B cell (primary cell): ENCODE data around the gene DOCK3. TPM values are rescaled to one million over a fixed set of nuclear protein-coding genes. Genes with fewer than 3 reads are reported as not detected.

ENCODE experiments used
- ATAC-seq: fragments of 200-7000 bp; cut with Tn5 transposase; one replicate; pipeline ENCODE4 v1.10.0; 2021; ENCODE audit warnings: low read depth, mild to moderate bottlenecking, moderate number of reproducible peaks, moderate library complexity
- CTCF ChIA-PET: fragments of 350-600 bp; sonication (Branson Sonifier 250); formaldehyde crosslinking; loops from one replicate; lab custom pipeline; 2021; ENCODE audit warnings: antibody characterized with exemption, inconsistent platforms; lab: Charles Lee
- POLR2A ChIA-PET: fragments of 350-600 bp; sonication (Branson Sonifier 250); formaldehyde crosslinking; loops from one replicate; lab custom pipeline; 2021; ENCODE audit warnings: antibody characterized with exemption; lab: Charles Lee
- DNase-seq: peaks from one replicate; pipeline ENCODE4 v3.0.0; 2013
- H2AFZ ChIP-seq: 2 replicates; pipeline ENCODE4 v1.6.1; 2012; ENCODE audit warnings: mild to moderate bottlenecking, low read depth, low read length; ENCODE audit not compliant: insufficient read depth, poor library complexity, severe bottlenecking
- H3K27ac ChIP-seq, 2 donors: 1 replicate in 1 of 2; 2 replicates in 1 of 2; pipeline ENCODE4 v1.5.1; 2012 to 2013; ENCODE audit warnings: low read length in 2 of 2, mild to moderate bottlenecking in 2 of 2, moderate library complexity in 1 of 2
- H3K27me3 ChIP-seq, 4 experiments: fragments of 200-600 bp in 1 of 4; sonication (generic) in 1 of 4; replicated peaks in 1 of 4; 1 replicate in 2 of 4; 2 replicates in 2 of 4; pipeline versions ENCODE4 v1.6.1 to v1.7.0; 2013 to 2016; ENCODE audit warnings: low read length in 3 of 4, mild to moderate bottlenecking in 2 of 4, mixed read lengths in 1 of 4, moderate library complexity in 1 of 4; ENCODE audit not compliant: insufficient read depth in 4 of 4, control insufficient read depth in 3 of 4; ENCODE audit errors: control extremely low read depth in 1 of 4
- H3K36me3 ChIP-seq, 2 experiments: replicated peaks in 1 of 2; 1 replicate in 1 of 2; 2 replicates in 1 of 2; pipeline versions ENCODE4 v1.6.1 to v1.7.1; 2013; ENCODE audit warnings: low read length in 1 of 2; ENCODE audit not compliant: insufficient read depth in 2 of 2, control insufficient read depth in 1 of 2; ENCODE audit errors: control extremely low read depth in 1 of 2, extremely low read depth in 1 of 2
- H3K4me1 ChIP-seq, 2 donors: fragments of 200-600 bp in 1 of 2; sonication (generic) in 1 of 2; 1 replicate in 1 of 2; 2 replicates in 1 of 2; pipeline versions ENCODE4 v1.5.1 to v1.6.1; 2013 to 2017; ENCODE audit warnings: low read length in 2 of 2; ENCODE audit not compliant: control insufficient read depth in 2 of 2, insufficient read depth in 2 of 2
- H3K4me2 ChIP-seq: replicated peaks from 2 replicates; pipeline ENCODE3; 2012; ENCODE audit warnings: mild to moderate bottlenecking, low read depth, low read length; ENCODE audit not compliant: poor library complexity, severe bottlenecking
- H3K4me3 ChIP-seq, 5 experiments: fragments of 200-600 bp in 1 of 5; sonication (generic) in 1 of 5; 1 replicate in 3 of 5; 2 replicates in 2 of 5; pipeline versions ENCODE4 v1.5.1 to v1.7.0; 2011 to 2016; ENCODE audit warnings: low read length in 4 of 5, mild to moderate bottlenecking in 4 of 5, low read depth in 2 of 5, control low read depth in 1 of 5, moderate library complexity in 1 of 5; ENCODE audit not compliant: insufficient read depth in 1 of 5; ENCODE audit errors: control extremely low read depth in 1 of 5, extremely low read depth in 1 of 5
- H3K79me2 ChIP-seq: fragments of 200-600 bp; sonication (generic); one replicate; pipeline ENCODE4 v1.6.0; 2016; ENCODE audit warnings: low read length; ENCODE audit not compliant: control insufficient read depth, insufficient read depth
- H3K9ac ChIP-seq: fragments of 200-600 bp; sonication (generic); 2 replicates; pipeline ENCODE4 v1.6.1; 2017; ENCODE audit warnings: mild to moderate bottlenecking, low read length, moderate library complexity
- H3K9me3 ChIP-seq, 3 donors: one replicate each; pipeline versions ENCODE4 v1.6.1 to v1.7.1; 2013; ENCODE audit warnings: low read length in 2 of 3; ENCODE audit not compliant: control insufficient read depth in 2 of 3, insufficient read depth in 1 of 3; ENCODE audit errors: control extremely low read depth in 1 of 3
- H4K20me1 ChIP-seq: 2 replicates; pipeline ENCODE4 v1.6.0; 2012; ENCODE audit warnings: mild to moderate bottlenecking, low read length; ENCODE audit not compliant: insufficient read depth, control insufficient read depth, poor library complexity, severe bottlenecking
- H3K27ac Mint-ChIP-seq: one replicate; pipeline ENCODE4 v1.8.0; 2021; ENCODE audit warnings: mixed read lengths
- H3K27me3 Mint-ChIP-seq: one replicate; pipeline ENCODE4 v1.8.0; 2021; ENCODE audit warnings: mixed read lengths
- H3K4me1 Mint-ChIP-seq: one replicate; pipeline ENCODE4 v1.8.0; 2021; ENCODE audit warnings: mixed read lengths
- H3K4me3 Mint-ChIP-seq: one replicate; pipeline ENCODE4 v1.8.0; 2021; ENCODE audit warnings: mixed read lengths
- H3K9me3 Mint-ChIP-seq: one replicate; pipeline ENCODE4 v1.8.0; 2022; ENCODE audit warnings: mixed read lengths; ENCODE audit not compliant: insufficient read depth
- EZH2 ChIP-seq: IDR thresholded peaks from 2 replicates; pipeline ENCODE4 v1.6.1; 2012; ENCODE audit warnings: borderline replicate concordance, low read depth, mild to moderate bottlenecking, moderate library complexity, low read length; ENCODE audit not compliant: insufficient read depth, poor library complexity, severe bottlenecking
- WGBS: methylation state at CpG from one replicate; pipeline ENCODE4 v1.1.5; 2013; ENCODE audit warnings: missing lambda C conversion rate; ENCODE audit not compliant: insufficient coverage; 5-methylcytosine and 5-hydroxymethylcytosine counted together
- intact Hi-C: fragments of 100-400 bp; cut with micrococcal nuclease; formaldehyde crosslinking; loops from one replicate; pipeline ENCODE4 v1.10.0; 2022
- polyA plus RNA-seq: library from polyadenylated mRNA; depleted of rRNA; stranded (reverse); fragments of >200 nt; gene quantifications from 2 replicates; pipeline ENCODE4 v1.2.3, GENCODE V29; 2012
- total RNA-seq, 2 donors: library from RNA; stranded (reverse); fragments of 120-200 nt in 1 of 2; gene quantifications; 1 replicate in 1 of 2; 2 replicates in 1 of 2; pipeline versions ENCODE4 v1.2.3 to v1.2.4, GENCODE V29; 2013 to 2022

The DOCK3 gene
- total and polyA plus RNA-seq, 2 donors (not counting 1 experiment from before 2014, with no cell fraction given), result 0.06 to 0.30 TPM

DNA sequence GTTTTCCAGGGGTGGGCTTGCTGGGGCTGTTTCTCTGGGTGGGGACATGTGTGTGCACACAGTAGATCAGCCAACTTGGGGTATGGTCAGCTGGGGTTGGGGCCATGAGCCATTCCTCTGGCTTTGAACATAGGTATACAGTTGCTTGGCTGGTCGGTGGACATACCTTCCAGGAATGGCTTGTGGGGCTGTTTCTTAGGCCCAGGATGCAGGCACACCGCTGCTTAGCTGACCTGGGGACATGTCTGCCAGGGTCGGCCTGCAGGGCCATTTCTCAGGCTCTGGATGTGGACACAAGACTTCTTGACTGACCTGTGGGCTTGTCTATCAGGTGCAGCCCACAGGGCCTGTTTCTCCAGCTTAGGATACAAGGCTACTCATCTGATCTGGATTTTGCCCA is 130.6 kb downstream of the DOCK3 start:
- WGBS, result 92% methylated on average over 3 of the region's 3 CpGs
- CTCF ChIA-PET, result no interaction called here

DNA sequence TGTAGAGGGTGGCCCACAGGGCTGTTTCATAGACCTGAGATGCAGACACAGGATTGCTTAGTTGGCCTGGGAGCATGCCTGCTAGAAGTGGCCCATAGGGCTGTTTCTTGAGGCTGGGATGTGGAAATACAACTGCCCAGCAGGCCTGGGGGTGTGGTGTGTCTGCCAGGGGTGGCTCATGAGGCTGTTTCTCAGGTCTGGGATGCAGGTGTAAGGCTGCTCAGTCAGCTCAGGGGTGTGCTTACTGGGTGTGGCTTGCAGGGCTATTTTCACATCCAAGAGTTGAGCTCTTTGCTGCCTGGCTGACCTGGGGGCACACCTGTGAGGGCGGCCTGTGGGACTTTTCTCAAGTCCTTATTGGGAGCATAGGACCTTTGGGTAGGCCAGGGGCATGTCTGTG is 131.3 kb downstream of the DOCK3 start:
- no peaks in the 10 kb centered on the region for H3K36me3 ChIP-seq
- H3K9me3 Mint-ChIP-seq, result peaks cover 19% of the 10 kb centered on the region
- no peak overlapping the region for H3K27ac ChIP-seq
- no peak overlapping the region for H3K4me3 ChIP-seq
- H2AFZ ChIP-seq, result no peak overlapping the region
- H3K27me3 ChIP-seq, result peaks cover 0 to 4% (median 2%) of the 10 kb centered on the region in 4 experiments
- H3K4me2 ChIP-seq, result no peak overlapping the region
- DNase-seq (no peak), ATAC-seq (no peak)
- H3K4me1 Mint-ChIP-seq, result no peaks in the 10 kb centered on the region
- no peak overlapping the region for H3K27ac Mint-ChIP-seq
- intact Hi-C loops, result no loop called here
- peaks cover 0 to 28% (median 12%) of the 10 kb centered on the region in 3 donors for H3K9me3 ChIP-seq
- H4K20me1 ChIP-seq, result no peaks in the 10 kb centered on the region
- H3K79me2 ChIP-seq, result no peaks in the 10 kb centered on the region
- CTCF ChIA-PET, result no interaction called here
- no peaks in the 10 kb centered on the region for H3K27me3 Mint-ChIP-seq
- H3K4me3 Mint-ChIP-seq, result no peak overlapping the region
- no peak overlapping the region for H3K9ac ChIP-seq
- TF ChIP-seq EZH2, result no peak
- no peaks in the 10 kb centered on the region for H3K4me1 ChIP-seq
- POLR2A ChIA-PET, result no interaction called here
- 100% methylated on average over 1 of the region's 1 CpG for WGBS

More for the DNA sequence above, 130.6 kb downstream of the DOCK3 start:
- no peaks in the 10 kb centered on the region for H3K4me1 Mint-ChIP-seq
- intact Hi-C loops, result no loop called here
- peaks cover 19% of the 10 kb centered on the region for H3K9me3 Mint-ChIP-seq
- peaks cover 0 to 4% (median 2%) of the 10 kb centered on the region in 4 experiments for H3K27me3 ChIP-seq
- no peak overlapping the region for H3K27ac ChIP-seq
- no peak overlapping the region for H3K27ac Mint-ChIP-seq
- TF ChIP-seq EZH2, result no peak
- H3K79me2 ChIP-seq, result no peaks in the 10 kb centered on the region
- H3K4me1 ChIP-seq, result no peaks in the 10 kb centered on the region
- no peaks in the 10 kb centered on the region for H4K20me1 ChIP-seq
- H2AFZ ChIP-seq, result no peak overlapping the region
- ATAC-seq (no peak), DNase-seq (no peak)
- POLR2A ChIA-PET, result no interaction called here
- no peak overlapping the region for H3K9ac ChIP-seq
- H3K27me3 Mint-ChIP-seq, result no peaks in the 10 kb centered on the region
- no peak overlapping the region for H3K4me3 Mint-ChIP-seq
- H3K36me3 ChIP-seq, result no peaks in the 10 kb centered on the region
- H3K4me2 ChIP-seq, result no peak overlapping the region
- H3K4me3 ChIP-seq, result no peak overlapping the region
- peaks cover 0 to 30% (median 14%) of the 10 kb centered on the region in 3 donors for H3K9me3 ChIP-seq
